Peyer's patch (tissue), 4 donors: ENCODE measurements around the gene COMMD2.

Source experiments
- CTCF ChIP-seq, 6 experiments: fragments of 450-650 bp in 4 of 6; fragments of 200-600 bp in 2 of 6; sonication (generic) in 1 of 6; IDR thresholded peaks; one replicate each; pipeline ENCODE4 v1.5.1; 2017 to 2019; ENCODE audit warnings: antibody characterized with exemption in 6 of 6, mild to moderate bottlenecking in 3 of 6, moderate library complexity in 1 of 6
- POLR2A ChIP-seq, 2 donors: fragments of 450-650 bp; IDR thresholded peaks; one replicate each; pipeline ENCODE4 v1.5.1; 2017; ENCODE audit warnings: antibody characterized with exemption in 2 of 2, mild to moderate bottlenecking in 2 of 2, moderate library complexity in 2 of 2

DNA sequence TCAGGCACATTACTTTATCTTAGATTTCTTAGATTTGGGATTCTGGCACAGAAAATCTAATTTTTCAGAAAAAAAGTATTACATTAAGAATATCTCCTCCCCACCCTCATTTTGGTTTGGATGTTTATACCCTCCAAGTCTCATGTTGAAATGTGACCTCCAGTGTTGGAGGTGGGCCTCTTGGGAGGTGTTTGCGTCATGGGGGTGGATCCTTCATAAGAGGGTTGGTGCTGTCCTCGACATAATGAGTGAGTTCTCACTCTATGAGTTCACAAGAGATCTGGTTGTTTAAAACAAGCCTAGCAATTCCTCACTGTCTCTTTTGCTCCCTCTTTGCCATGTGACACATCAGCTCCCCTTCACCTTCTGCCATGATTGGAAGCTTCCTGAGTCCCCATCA is 48.8 kb downstream of the COMMD2 start:
- TF ChIP-seq CTCF (IDR thresholded peaks at IDR 0.05) (no peak), POLR2A (IDR thresholded peaks at IDR 0.05) (no peak)
